Common myeloid progenitor, CD34-positive (primary cell): Measurements from ENCODE around the gene GSC2.
A peak's percentile ranks its signal among the peaks of the same experiment; 100 is the strongest.

Experiments
- CTCF ChIA-PET: fragments of 350-600 bp; sonication (Branson Sonifier 250); formaldehyde crosslinking; loops from one replicate; lab custom pipeline; 2021; ENCODE audit warnings: antibody characterized with exemption; lab: Charles Lee
- POLR2A ChIA-PET: fragments of 350-600 bp; sonication (Branson Sonifier 250); formaldehyde crosslinking; loops from one replicate; lab custom pipeline; 2021; ENCODE audit warnings: antibody characterized with exemption; lab: Charles Lee
- DNase-seq, 3 donors: peaks; one replicate each; pipeline versions ENCODE4 v3.0.0 to v3.0.0-alpha.2; 2013
- H3K27ac ChIP-seq, 2 experiments: 1 replicate in 1 of 2; 2 replicates in 1 of 2; pipeline ENCODE4 v1.7.0; 2013; ENCODE audit warnings: inconsistent platforms in 2 of 2, low read length in 2 of 2, mild to moderate bottlenecking in 2 of 2, low read depth in 1 of 2, moderate library complexity in 1 of 2; ENCODE audit not compliant: severe bottlenecking in 2 of 2, insufficient read depth in 1 of 2, poor library complexity in 1 of 2
- H3K27me3 ChIP-seq, 5 experiments: replicated peaks in 2 of 5; 1 replicate in 3 of 5; 2 replicates in 2 of 5; pipeline versions ENCODE4 v1.6.1 to v1.7.0; 2013; ENCODE audit warnings: low read length in 4 of 5, mild to moderate bottlenecking in 2 of 5, moderate library complexity in 2 of 5, inconsistent platforms in 1 of 5; ENCODE audit not compliant: insufficient read depth in 5 of 5, control insufficient read depth in 4 of 5
- H3K36me3 ChIP-seq, 4 experiments: 1 replicate in 2 of 4; 2 replicates in 2 of 4; pipeline versions ENCODE4 v1.6.1 to v1.7.0; 2013; ENCODE audit warnings: low read length in 3 of 4, control low read depth in 1 of 4, mild to moderate bottlenecking in 1 of 4; ENCODE audit not compliant: control insufficient read depth in 4 of 4, insufficient read depth in 4 of 4
- H3K4me1 ChIP-seq, 4 experiments: 1 replicate in 3 of 4; 2 replicates in 1 of 4; pipeline versions ENCODE4 v1.6.1 to v1.7.1; 2013; ENCODE audit warnings: low read length in 3 of 4, mild to moderate bottlenecking in 3 of 4, control low read depth in 1 of 4, inconsistent platforms in 1 of 4, moderate library complexity in 1 of 4; ENCODE audit not compliant: control insufficient read depth in 4 of 4, insufficient read depth in 4 of 4; ENCODE audit errors: control extremely low read depth in 1 of 4
- H3K4me3 ChIP-seq, 7 experiments: 1 replicate in 4 of 7; 2 replicates in 3 of 7; pipeline versions ENCODE4 v1.5.1 to v1.7.0; 2013; ENCODE audit warnings: mild to moderate bottlenecking in 7 of 7, low read length in 6 of 7, moderate library complexity in 6 of 7, inconsistent platforms in 2 of 7, low read depth in 2 of 7, control low read depth in 1 of 7; ENCODE audit not compliant: insufficient read depth in 4 of 7, control insufficient read depth in 1 of 7; ENCODE audit errors: extremely low read depth in 1 of 7
- H3K9me3 ChIP-seq, 5 experiments: 1 replicate in 4 of 5; 2 replicates in 1 of 5; pipeline versions ENCODE4 v1.6.1 to v1.7.1; 2013; ENCODE audit warnings: low read length in 4 of 5, mild to moderate bottlenecking in 2 of 5, inconsistent platforms in 1 of 5, low read depth in 1 of 5, moderate library complexity in 1 of 5; ENCODE audit not compliant: control insufficient read depth in 4 of 5, insufficient read depth in 2 of 5; ENCODE audit errors: control extremely low read depth in 1 of 5
- WGBS: methylation state at CpG from one replicate; pipeline ENCODE4 v1.1.5; 2013; ENCODE audit not compliant: insufficient coverage; 5-methylcytosine and 5-hydroxymethylcytosine counted together

GSC2 gene

DNA sequence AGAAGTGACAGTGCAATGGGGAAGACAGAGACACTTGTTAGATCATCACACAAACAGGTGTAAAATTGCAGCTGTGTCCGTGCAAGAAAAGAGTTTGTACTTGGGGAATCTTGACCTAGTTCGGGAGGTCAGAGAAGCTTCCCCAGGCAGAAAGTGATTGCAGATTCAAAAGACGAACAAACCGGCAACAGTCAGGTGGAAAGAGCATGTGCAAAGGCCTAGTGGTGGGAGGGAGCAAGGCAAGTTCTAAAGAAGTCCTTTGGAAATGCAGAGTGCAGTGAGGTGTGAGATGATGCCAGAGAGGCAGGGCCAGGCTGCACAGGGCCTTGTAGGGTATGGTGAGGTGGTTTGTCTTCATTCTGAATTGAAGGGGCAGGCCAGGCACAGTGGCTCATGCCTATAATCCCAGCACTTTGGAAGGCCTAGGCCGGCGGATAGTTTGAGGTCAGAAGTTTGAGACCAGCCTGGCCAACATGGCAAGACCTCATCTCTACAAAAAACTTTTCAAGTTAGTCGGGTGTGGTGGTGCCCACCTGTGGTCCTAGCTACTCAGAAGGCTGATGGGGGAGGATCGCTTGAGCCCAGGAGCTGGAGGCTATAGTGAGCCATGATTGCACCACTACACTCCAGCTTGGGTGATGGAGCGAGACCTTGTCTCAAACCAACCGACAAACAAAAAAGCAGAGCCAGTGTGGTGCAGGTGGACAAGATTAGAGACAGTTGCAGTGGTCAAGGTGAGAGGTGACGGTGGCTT, 3.7 kb downstream of the GSC2 start:
- CTCF ChIA-PET: interaction anchor here (1.1 to 1.7 kb wide), 3 partner anchors 28 to 73 kb away, joined by 3 to 7 read pairs (median 4); no protein-coding TSS in a partner anchor

DNA sequence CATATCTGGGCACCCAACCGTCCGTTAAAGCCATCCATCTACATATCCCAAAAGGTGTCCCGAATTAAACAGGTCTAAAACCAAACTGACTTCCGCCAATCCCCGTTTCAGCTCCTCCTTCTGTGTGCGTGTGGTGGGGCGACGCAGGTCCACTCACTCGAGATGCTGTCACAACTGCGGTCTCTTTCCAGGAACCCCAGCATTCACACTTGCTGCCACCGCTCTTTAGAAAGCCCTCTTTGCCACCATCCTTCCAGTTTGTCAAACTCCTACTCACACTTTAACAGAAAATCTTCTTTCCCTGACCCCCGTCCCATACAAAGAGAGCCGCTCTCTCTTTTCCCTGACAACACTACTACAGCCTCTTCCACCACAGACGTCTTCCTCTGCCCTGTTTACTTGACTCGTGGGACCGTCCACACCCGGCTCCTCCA, 6.1 kb downstream of the GSC2 start:
- DNase-seq: peak; percentile 29 to 75 (median 69)
- Histone ChIP-seq H3K4me3 (peak overlapping the region; percentile 80 to 100 (median 95)), H3K4me1 (peaks cover 3 to 13% (median 6%) of the 10 kb centered on the region in 4 experiments), H3K9me3 (no peaks in the 10 kb centered on the region), H3K36me3 (peaks cover 4 to 37% (median 25%) of the 10 kb centered on the region in 4 experiments), H3K27me3 (peaks cover 0 to 31% (median 24%) of the 10 kb centered on the region in 5 experiments), H3K27ac (peak overlapping the region; percentile 76 to 92)
- POLR2A ChIA-PET: interaction anchor here (0.9 kb wide), 1 partner anchor 22 kb away, joined by 3 read pairs; the partner anchor contains the start of gene DGCR2
- CTCF ChIA-PET: interaction anchor here (0.8 to 2.0 kb wide), 14 partner anchors 11 to 270 kb away, joined by 3 to 8 read pairs (median 4); no protein-coding TSS in a partner anchor
- 0% methylated on average over 13 of the region's 17 CpGs for WGBS

More for the DNA sequence above, 3.7 kb downstream of the GSC2 start:
- Histone ChIP-seq H3K9me3 (peaks cover 0 to 5% (median 2%) of the 10 kb centered on the region in 5 experiments), H3K36me3 (peaks cover 0 to 13% (median 7%) of the 10 kb centered on the region in 4 experiments), H3K27me3 (peaks cover 0 to 52% (median 33%) of the 10 kb centered on the region in 5 experiments), H3K4me3 (no peak overlapping the region), H3K4me1 (peaks cover 3 to 25% (median 13%) of the 10 kb centered on the region in 4 experiments), H3K27ac (no peak overlapping the region)
- 93% methylated on average over 10 of the region's 11 CpGs for WGBS
- POLR2A ChIA-PET: no interaction called here
- peak in 1 of 3 donors; percentile 24 for DNase-seq

DNA sequence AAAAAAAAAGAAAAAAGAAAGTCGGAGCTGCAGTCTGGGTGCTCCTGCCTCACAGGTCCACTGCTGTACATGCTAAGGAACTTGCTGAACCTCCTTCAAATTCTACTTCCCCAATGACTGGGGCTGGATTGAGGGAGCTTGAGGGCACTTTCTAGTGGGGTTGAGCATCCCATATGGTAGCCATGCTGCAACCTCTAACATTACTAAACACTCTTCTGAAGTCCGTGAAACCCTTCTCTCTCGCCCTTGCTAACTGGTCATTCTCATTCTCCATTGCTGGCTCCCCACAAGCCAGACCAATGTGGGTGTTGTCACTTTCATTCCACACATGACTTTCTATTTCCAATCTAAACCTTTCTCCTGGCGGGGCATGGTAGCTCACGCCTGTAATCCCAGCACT, 6.9 kb downstream of the GSC2 start:
- ChIA-PET POLR2A (interaction anchor here (0.9 kb wide), 1 partner anchor 21 kb away, joined by 3 read pairs; the partner anchor contains the start of gene DGCR2), CTCF (interaction anchor here (0.7 to 2.0 kb wide), 4 partner anchors 11 to 49 kb away, joined by 3 to 7 read pairs (median 3); no protein-coding TSS in a partner anchor)
- peak overlapping the region in 2 of 7 experiments; percentile 33 to 99 for H3K4me3 ChIP-seq
- 95% methylated on average over 4 of the region's 5 CpGs for WGBS
- H3K36me3 ChIP-seq: peaks cover 7 to 44% (median 33%) of the 10 kb centered on the region in 4 experiments
- peak overlapping the region in 1 of 2 experiments; percentile 92 for H3K27ac ChIP-seq
- no peak for DNase-seq
- H3K4me1 ChIP-seq: peaks cover 3 to 12% (median 6%) of the 10 kb centered on the region in 4 experiments
- peaks cover 0 to 23% (median 17%) of the 10 kb centered on the region in 5 experiments for H3K27me3 ChIP-seq
- no peaks in the 10 kb centered on the region for H3K9me3 ChIP-seq

DNA sequence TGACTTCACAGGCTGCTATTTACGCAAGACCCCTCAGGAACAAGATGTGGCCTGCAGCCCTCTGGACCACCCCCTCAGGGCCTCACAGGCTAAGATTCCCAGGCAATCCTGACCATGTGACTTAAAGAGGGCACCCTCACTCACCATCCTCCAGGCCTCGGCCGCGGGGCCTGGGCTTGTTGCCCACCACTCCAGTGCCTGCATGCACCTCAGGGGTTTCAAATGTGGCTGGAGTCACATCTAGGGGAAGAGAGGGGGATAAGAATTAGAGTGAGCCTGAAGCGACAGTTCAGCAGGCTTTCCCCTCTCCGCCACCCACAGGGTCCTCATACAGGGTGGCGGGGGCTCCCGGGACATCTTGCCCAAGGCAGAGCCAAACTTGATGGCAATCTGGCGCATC, 7.7 kb downstream of the GSC2 start:
- no peak overlapping the region for H3K4me3 ChIP-seq
- H3K36me3 ChIP-seq: peaks cover 7 to 53% (median 40%) of the 10 kb centered on the region in 4 experiments
- H3K27ac ChIP-seq: no peak overlapping the region
- ChIA-PET CTCF (interaction anchor here (0.7 kb wide), 1 partner anchor 12 kb away, joined by 3 read pairs; no protein-coding TSS in a partner anchor), POLR2A (no interaction called here)
- 93% methylated on average over 6 of the region's 9 CpGs for WGBS
- H3K27me3 ChIP-seq: peaks cover 0 to 15% (median 10%) of the 10 kb centered on the region in 5 experiments
- no peaks in the 10 kb centered on the region for H3K9me3 ChIP-seq
- peaks cover 3 to 12% (median 6%) of the 10 kb centered on the region in 4 experiments for H3K4me1 ChIP-seq
- no peak for DNase-seq

DNA sequence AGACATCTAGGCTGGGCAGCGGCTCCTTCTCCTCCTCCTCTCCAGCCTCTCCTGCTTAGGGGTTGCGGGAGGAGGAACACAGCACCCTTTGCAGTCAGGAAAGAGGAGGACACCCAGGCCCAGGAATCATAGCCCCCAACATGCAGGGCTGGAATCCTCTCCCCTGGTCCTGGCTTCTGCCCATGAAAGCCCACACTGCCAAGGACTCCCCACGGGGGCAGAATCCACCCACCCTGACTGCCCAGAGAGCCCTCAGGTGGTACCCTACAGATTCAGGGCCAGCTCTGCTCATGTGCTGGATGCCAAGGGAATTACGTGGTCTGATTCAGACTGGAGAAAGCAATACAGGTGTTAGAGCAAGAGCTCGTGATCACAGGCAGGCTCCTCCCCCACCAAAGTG, 10.1 kb downstream of the GSC2 start:
- Histone ChIP-seq H3K36me3 (peaks cover 7 to 73% (median 56%) of the 10 kb centered on the region in 4 experiments), H3K27me3 (no peaks in the 10 kb centered on the region), H3K4me3 (no peak overlapping the region), H3K27ac (no peak overlapping the region), H3K4me1 (peaks cover 3 to 12% (median 6%) of the 10 kb centered on the region in 4 experiments), H3K9me3 (no peaks in the 10 kb centered on the region)
- WGBS: 97% methylated on average over 3 of the region's 5 CpGs
- ChIA-PET POLR2A (no interaction called here), CTCF (interaction anchor here (1.1 kb wide), 1 partner anchor 37 kb away, joined by 3 read pairs; no protein-coding TSS in a partner anchor)
- no peak for DNase-seq

DNA sequence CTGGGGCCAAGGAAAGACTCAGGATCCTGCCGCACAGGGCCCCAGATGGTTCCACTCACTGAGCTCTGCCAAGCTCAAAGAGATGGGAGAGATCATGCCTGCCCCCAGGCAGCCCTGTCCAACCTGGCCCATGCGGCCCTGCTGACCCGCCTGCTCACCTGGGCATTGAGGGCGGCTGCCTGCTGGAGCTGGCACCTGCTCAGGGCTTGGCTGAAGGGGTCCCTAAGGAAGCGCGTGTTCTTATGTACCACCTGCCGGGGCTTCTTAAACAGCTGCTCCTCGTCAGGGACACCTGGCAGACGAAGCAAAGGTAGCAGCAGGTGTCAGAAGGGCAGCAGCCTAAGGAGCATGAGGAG, 11.1 kb downstream of the GSC2 start:
- CTCF ChIA-PET: no interaction called here
- peaks cover 7 to 83% (median 62%) of the 10 kb centered on the region in 4 experiments for H3K36me3 ChIP-seq
- H3K27me3 ChIP-seq: no peaks in the 10 kb centered on the region
- H3K9me3 ChIP-seq: no peaks in the 10 kb centered on the region
- DNase-seq: no peak
- H3K4me1 ChIP-seq: peaks cover 3 to 9% (median 6%) of the 10 kb centered on the region in 4 experiments
- 100% methylated on average over 9 of the region's 9 CpGs for WGBS
- H3K4me3 ChIP-seq: no peak overlapping the region
- no peak overlapping the region for H3K27ac ChIP-seq
- POLR2A ChIA-PET: no interaction called here
